ENCODE results near the gene PCYOX1L.

GRCh38 chr5:149352169-149352568 lies 5.7 kb upstream of the PCYOX1L start:
- TF ChIP-seq, protein P1, sequence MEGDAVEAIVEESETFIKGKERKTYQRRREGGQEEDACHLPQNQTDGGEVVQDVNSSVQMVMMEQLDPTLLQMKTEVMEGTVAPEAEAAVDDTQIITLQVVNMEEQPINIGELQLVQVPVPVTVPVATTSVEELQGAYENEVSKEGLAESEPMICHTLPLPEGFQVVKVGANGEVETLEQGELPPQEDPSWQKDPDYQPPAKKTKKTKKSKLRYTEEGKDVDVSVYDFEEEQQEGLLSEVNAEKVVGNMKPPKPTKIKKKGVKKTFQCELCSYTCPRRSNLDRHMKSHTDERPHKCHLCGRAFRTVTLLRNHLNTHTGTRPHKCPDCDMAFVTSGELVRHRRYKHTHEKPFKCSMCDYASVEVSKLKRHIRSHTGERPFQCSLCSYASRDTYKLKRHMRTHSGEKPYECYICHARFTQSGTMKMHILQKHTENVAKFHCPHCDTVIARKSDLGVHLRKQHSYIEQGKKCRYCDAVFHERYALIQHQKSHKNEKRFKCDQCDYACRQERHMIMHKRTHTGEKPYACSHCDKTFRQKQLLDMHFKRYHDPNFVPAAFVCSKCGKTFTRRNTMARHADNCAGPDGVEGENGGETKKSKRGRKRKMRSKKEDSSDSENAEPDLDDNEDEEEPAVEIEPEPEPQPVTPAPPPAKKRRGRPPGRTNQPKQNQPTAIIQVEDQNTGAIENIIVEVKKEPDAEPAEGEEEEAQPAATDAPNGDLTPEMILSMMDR (conservative IDR thresholded peaks at IDR 0.05; ENCODE audit: low read depth in 2 of 2): no peak
- TF ChIP-seq REST (IDR thresholded peaks at IDR 0.05; ENCODE audit: unreplicated experiment): no peak
- TF ChIP-seq EZH2 (IDR thresholded peaks at IDR 0.05; ENCODE audit: low read depth, unreplicated experiment): no peak
- TF ChIP-seq ZNF114 (CRISPR knock-in tag; IDR thresholded peaks at IDR 0.05): no peak
- no peak for TF ChIP-seq CREB1 (CRISPR knock-in tag; IDR thresholded peaks at IDR 0.05; ENCODE audit: low read depth)
- no peak for TF ChIP-seq POLR2AphosphoS5 (IDR thresholded peaks at IDR 0.05; ENCODE audit: low read depth)
- no peak for TF ChIP-seq EZH2phosphoT487 (IDR thresholded peaks at IDR 0.05; ENCODE audit: unreplicated experiment)

Measured in GM23338 (cell line).